ENCODE data around the gene ZNF462. TPM values are rescaled to one million over a fixed set of nuclear protein-coding genes. Genes with fewer than 3 reads are reported as not detected.

Gene ZNF462
- total RNA-seq, 2 donors from 2014 or later = 33.4 to 41.6 TPM

DNA sequence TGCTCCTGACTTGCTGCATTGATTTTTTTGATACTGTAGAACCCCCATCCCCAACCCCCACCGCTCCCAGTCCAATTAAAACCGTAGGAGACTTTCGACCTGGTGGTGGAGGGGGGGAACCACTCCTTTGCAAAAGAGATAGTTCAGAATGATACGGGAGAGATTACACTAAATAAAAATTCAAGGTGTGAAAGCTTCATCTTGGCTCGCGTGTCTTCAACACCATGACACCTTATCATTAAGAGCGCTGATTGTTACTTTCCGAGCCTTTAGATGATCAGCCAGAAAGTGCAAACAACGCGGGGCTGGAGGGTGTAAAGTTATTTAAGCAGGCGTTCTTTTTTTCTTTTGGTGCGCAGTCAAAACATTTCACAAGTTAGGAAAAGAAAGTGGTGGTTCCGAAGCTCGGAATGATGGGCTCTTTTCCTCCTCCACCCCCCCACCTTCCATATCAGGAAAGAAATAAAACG lies 1.3 kb upstream of the ZNF462 start:
- intact Hi-C loops (cut with DNase I, micrococcal nuclease) = no loop called here
- ATAC-seq = no peak
- DNase-seq = no peak

GRCh38 chr9:106862110-106862820 lies 701 bp upstream of the ZNF462 start:
- intact Hi-C loops (cut with DNase I, micrococcal nuclease) = no loop called here
- DNase-seq (peak; percentile 51 to 69), ATAC-seq (peak; percentile 34)

GRCh38 chr9:106864373-106865143 lies 1.6 kb downstream of the ZNF462 start:
- DNase-seq (peak in 1 of 2 donors; percentile 16), ATAC-seq (no peak)
- intact Hi-C loops (cut with DNase I, micrococcal nuclease) = no loop called here

DNA sequence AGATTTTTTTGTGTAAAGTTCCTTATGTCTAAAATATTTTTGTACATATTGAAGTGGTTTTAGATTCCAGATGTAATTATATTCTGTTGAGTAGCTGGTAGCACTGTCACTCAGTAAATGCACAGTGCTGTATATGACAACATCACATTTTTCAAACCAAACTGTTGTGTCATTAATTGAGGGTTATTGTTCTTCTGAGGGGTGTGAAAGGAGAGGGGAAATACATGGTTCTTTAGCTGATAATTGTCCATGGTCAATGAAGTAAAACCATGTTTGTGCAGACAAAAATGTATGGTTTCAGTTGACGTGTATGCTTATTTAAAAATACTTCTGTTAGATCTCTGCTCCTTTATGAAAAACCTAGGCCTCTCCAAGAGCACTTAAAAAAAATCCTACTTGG lies 3.3 kb downstream of the ZNF462 start:
- ATAC-seq (no peak), DNase-seq (no peak)
- intact Hi-C loops (cut with DNase I, micrococcal nuclease) = no loop called here

GRCh38 chr9:106867286-106867685 lies 4.3 kb downstream of the ZNF462 start:
- no peak for ATAC-seq
- intact Hi-C loops (cut with DNase I, micrococcal nuclease) = no loop called here
- no peak for DNase-seq

- no peak for DNase-seq
- no peak for ATAC-seq
- intact Hi-C loops (cut with DNase I, micrococcal nuclease) = no loop called here
These were observed 5.1 kb downstream of the ZNF462 start for GRCh38 chr9:106868087-106868486.

DNA sequence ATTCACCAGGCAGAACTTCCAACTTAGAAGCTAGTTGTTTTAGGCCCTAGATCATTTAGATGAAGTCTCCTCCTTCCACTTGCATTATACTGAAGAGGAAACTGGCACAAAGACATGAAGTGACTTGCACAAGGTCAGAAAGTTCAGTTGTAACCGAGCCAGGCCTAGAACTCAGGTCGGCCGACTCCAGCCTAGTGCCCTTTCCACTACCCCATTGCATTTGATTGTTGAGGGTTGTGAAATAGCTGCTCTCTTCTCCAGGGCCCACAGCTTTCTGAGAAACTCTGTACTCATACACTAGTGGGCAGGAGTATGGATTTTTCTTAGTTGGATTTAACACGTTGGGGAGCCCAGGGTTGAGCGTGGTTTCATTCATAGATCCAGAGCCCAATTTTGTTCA lies 5.6 kb downstream of the ZNF462 start:
- peak; percentile 44 for ATAC-seq
- intact Hi-C loops (cut with DNase I, micrococcal nuclease) = no loop called here
- no peak for DNase-seq

- no peak for ATAC-seq
- intact Hi-C loops (cut with DNase I, micrococcal nuclease) = no loop called here
- no peak for DNase-seq
These were observed 6.1 kb downstream of the ZNF462 start for GRCh38 chr9:106869028-106869427.

DNA sequence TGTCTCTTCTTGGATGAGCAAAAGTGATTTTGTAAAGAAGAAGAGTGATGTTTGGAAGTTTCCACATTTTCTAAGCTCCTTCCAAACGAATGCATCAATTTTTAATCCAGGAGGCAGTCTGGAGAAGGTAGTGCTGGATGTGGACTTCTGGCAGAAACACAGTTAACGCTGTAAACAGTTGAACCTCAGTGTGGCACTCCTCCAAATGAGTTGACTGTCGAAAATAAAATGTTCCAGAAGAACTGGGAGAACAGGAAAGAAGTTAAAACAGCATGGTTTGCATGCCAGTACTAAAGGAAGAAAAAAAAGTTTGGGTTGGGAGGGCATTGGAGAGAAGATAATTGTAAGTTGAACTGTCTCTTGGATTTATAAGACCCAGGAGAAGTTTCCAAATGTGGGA lies 6.5 kb downstream of the ZNF462 start:
- ATAC-seq = peak; percentile 72
- intact Hi-C loops (cut with DNase I, micrococcal nuclease) = no loop called here

GRCh38 chr9:106872641-106873040 lies 9.7 kb downstream of the ZNF462 start:
- no peak for DNase-seq
- ATAC-seq = no peak
- intact Hi-C loops (cut with DNase I, micrococcal nuclease) = no loop called here

More for the DNA sequence above, 6.5 kb downstream of the ZNF462 start:
- no peak for DNase-seq

DNA sequence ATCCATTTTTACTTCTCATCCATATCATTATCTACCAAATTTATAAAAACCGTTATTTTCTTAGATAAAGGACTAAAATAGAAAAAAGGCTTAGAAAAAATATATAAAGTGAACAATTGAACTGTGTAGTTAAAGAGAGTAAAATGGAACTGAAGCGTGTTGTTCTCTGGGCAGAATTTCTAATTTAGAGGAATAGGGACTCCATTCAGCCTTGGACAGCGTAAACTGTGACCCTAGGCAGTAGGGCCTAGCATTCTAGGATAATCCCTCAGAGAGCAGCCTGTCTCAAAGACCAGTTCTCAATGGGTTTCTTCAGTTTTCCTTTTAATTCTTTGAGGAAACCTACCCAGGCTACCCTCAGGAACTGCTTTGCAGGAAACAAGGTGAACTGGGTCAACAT lies 11.1 kb downstream of the ZNF462 start:
- ATAC-seq (no peak), DNase-seq (no peak)
- intact Hi-C loops (cut with DNase I, micrococcal nuclease) = no loop called here

GRCh38 chr9:106874652-106875051 lies 11.7 kb downstream of the ZNF462 start:
- DNase-seq (no peak), ATAC-seq (no peak)
- intact Hi-C loops (cut with DNase I, micrococcal nuclease) = no loop called here

DNA sequence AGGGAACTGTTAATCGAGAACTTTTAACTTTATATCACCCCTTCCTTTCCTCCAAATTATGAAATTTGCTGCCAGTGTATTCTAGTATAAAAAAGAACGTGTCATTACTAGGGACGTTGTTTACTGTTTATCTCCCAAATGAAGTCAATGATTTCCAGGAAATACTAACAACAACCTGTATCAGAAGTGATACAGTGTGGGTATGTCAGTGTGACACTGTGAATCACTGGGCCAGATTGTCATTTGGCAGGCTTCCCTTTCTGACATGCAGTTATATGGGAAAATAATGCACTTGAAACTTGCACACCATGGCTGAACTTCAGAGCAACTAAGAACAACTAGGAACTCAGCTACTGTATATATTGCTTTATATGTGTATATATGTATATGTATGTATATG lies 12.6 kb downstream of the ZNF462 start:
- no peak for ATAC-seq
- intact Hi-C loops (cut with DNase I, micrococcal nuclease) = no loop called here
- no peak for DNase-seq

DNA sequence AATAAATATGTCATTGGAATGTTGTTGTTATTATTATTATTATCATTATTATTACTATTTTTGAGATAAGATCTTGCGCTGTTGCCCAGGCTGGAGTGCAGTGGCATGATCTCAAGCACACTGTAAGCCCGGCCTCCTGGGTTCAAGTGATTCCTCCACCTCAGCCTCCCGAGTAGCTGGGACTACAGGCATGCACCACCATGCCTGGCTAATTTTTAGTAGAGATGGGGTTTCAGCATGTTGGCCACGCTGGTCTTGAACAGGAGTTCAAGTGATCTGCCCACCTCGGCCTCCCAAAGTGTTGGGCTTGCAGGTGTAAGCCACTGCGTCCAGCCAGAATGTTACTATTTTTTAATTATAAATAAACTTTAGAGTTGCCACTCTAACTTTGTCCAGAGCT lies 14.4 kb downstream of the ZNF462 start:
- intact Hi-C loops (cut with DNase I, micrococcal nuclease) = no loop called here
- DNase-seq (no peak), ATAC-seq (no peak)

DNA sequence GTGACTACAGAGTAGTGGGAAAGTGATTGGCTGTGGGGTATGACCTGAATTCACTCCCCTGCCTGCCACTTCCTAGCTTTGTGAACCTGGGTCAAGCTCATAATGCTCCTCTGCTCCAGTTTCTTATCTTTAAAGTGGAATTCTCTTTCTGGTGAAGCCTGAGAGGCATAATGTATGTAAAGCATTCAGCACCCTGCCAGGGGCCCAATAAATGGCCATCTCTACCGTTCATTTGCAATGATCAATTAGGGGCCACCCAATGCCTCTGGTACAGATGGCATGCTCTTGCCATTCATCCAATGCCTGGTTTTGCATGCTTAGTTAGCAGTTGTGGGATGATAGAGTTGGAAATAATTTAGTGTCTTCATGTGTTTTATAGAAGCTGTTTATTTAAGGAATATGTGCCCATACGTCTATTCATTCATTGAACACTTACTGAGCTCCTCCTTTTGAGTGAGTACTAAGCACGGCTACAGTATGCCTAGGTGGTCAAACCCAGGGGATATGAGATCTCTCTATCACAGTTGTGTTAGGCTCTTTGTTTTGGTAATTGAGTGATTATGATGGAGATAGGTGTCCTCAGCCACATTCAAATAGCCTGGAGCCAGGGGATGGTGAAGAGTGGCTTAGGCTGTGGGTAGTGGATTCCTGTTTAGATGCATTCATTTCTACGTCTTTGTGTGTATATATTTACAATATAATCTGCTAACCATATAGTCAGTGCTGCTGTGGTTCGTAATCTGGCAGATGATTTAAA lies 15.3 kb downstream of the ZNF462 start:
- DNase-seq (no peak), ATAC-seq (no peak)
- intact Hi-C loops (cut with DNase I, micrococcal nuclease) = no loop called here

DNA sequence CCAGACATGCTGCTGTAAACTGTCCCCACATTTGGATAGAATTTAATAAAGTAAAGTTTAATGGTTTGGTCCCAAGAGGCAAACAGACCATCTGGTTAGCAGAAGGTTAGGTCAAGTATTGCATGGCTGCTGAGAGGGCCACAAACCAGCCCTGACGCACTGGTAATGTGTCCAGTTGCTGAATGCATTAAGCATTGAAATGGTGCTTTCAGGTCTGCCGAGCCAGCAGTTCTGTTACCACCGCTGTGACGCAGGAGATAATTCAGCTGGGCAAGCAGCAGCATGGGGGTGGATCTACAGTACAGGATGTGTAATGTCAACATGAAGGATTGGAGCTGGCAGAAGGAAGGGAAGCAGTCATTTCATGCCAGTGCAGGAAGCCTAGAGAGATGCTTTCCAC lies 16.0 kb downstream of the ZNF462 start:
- ATAC-seq = peak; percentile 92
- DNase-seq = peak; percentile 62 to 77
- intact Hi-C loops (cut with DNase I, micrococcal nuclease) = no loop called here

GRCh38 chr9:106879439-106879882 lies 16.5 kb downstream of the ZNF462 start:
- intact Hi-C loops (cut with DNase I, micrococcal nuclease) = no loop called here
- ATAC-seq (no peak), DNase-seq (no peak)

DNA sequence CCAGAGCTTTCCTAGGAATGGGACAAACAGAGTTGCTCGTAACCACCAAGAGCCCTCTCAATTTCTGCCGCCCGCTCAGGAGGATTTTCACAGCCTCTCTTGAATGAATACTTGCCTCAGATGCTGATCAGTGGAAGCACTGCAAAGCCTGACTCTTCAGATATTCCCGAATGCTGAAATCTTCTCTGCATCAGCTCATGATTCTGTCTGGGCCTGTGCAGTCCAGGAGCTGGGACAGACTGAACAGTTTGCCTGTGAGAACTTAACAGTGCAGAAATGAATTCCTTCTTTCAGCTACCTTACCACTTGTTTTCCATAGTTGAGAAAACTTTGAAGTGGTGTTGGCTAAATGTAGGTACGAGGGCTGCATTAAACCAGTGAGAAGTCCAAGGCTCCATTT lies 17.1 kb downstream of the ZNF462 start:
- intact Hi-C loops (cut with DNase I, micrococcal nuclease) = no loop called here

GRCh38 chr9:106880863-106881262 lies 17.9 kb downstream of the ZNF462 start:
- ATAC-seq = no peak
- DNase-seq = no peak
- intact Hi-C loops (cut with DNase I, micrococcal nuclease) = no loop called here

More for the DNA sequence above, 17.1 kb downstream of the ZNF462 start:
- ATAC-seq (no peak), DNase-seq (no peak)

- ATAC-seq (peak; percentile 34), DNase-seq (no peak)
- intact Hi-C loops (cut with DNase I, micrococcal nuclease) = no loop called here
These were observed 20.1 kb downstream of the ZNF462 start for GRCh38 chr9:106883030-106883429.

Measured in left colon (tissue), 2 donors.